Measurements from ENCODE around the gene CST3.

The CST3 gene

DNA sequence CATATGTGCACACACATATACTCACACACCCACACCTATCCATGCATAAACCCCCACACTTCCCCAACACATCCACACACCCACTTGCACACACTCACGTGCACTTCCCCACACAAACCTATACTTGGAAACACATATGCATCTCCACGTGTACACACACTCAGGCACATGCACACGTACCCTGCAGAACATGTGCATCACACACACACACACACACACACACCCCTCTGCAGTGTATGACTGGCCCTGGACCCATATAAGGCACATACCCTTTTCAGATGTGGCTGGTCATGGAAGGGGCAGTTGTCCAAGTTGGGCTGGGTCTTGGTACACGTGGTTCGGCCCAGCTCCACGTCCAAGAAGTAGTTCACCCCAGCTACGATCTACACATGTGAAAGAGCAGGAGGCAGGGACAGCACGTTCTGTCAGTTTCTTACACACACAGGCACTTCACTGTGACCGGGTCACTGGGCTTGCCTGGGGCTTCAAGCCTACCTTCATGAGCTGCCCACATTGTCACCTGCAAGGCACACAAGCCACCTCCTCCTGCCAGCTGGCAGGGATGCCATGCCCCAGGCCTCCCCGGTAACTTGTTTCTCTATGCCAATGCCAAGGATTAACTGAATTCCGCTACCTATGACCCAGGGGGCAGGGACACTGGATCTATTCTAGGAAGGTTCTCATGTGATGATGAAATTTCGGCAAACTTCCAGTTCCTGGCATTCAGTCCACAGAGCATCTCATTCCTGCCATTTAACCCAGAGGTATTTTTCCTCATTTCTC is 2.6 kb downstream of the CST3 start:
- CTCF ChIA-PET, result interaction anchor here (0.6 to 0.8 kb wide), 2 partner anchors 15 to 912 kb away, joined by 4 to 5 read pairs; no protein-coding TSS in a partner anchor
- TF ChIP-seq CTCF (conservative IDR thresholded peaks at IDR 0.05; ENCODE audit: low read depth), result no peak

DNA sequence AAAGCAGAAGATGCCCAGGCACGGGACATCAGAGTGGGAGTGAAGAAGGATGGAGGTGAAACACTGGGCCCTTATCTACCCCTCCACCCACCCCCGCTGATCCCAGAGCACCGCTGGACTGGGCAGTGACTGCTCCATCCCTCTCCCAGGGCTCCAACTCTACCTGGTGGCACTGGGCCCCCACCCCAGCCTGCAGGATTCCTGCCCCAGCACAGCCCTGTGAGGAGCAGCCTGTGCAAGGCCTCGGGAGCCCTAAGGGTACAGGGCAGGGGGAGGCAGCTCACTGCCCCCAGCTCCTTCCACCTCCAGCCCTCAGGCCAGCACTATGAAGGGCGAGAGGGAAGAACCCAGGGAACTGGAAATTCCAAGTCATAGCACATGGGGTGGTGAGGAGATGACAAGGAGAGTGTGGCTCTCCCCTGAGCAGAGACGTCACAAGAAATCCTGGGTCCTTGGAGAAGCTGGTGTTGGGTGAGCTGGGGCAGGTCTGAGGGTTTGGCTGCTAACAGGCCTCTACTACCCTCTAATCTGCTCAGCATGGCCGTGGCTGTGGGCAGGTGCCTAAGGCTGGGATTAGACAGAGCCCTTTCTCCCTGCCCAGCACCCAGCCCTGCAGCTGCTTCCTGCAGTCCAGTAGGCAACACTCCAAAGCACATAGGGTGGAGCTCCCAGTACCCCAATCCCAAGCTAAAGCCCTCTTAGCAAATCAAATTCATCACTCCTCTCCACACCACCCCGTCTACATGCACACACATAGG is 3.5 kb downstream of the CST3 start:
- CTCF ChIA-PET, result interaction anchor here (0.5 to 0.8 kb wide), 2 partner anchors 16 to 989 kb away, joined by 3 to 4 read pairs; no protein-coding TSS in a partner anchor
- peak overlapping the region; percentile 92 for H3K27ac ChIP-seq
- POLR2A ChIA-PET (ENCODE audit: low non-redundant PET), result interaction anchor here (0.7 kb wide), 1 partner anchor 26 kb away, joined by 7 read pairs; no protein-coding TSS in a partner anchor
- DNase-seq (ENCODE audit: low spot score), result no peak
- TF ChIP-seq CTCF (conservative IDR thresholded peaks at IDR 0.05; ENCODE audit: low read depth), result no peak

More for the DNA sequence above, 2.6 kb downstream of the CST3 start:
- POLR2A ChIA-PET (ENCODE audit: low non-redundant PET), result no interaction called here
- DNase-seq (ENCODE audit: low spot score), result peak; percentile 20
- H3K27ac ChIP-seq, result peak overlapping the region; percentile 92

- CTCF ChIA-PET, result no interaction called here
- no peak for DNase-seq (ENCODE audit: low spot score)
Observed at GRCh38 chr20:23632711-23633573, 4.8 kb downstream of the CST3 start.

GRCh38 chr20:23631981-23632710 is 5.6 kb downstream of the CST3 start:
- POLR2A ChIA-PET (ENCODE audit: low non-redundant PET), result no interaction called here

More at GRCh38 chr20:23632711-23633573, 4.8 kb downstream of the CST3 start:
- H3K27ac ChIP-seq, result peak overlapping the region; percentile 92
- no peak for TF ChIP-seq CTCF (conservative IDR thresholded peaks at IDR 0.05; ENCODE audit: low read depth)
- POLR2A ChIA-PET (ENCODE audit: low non-redundant PET), result no interaction called here

DNA sequence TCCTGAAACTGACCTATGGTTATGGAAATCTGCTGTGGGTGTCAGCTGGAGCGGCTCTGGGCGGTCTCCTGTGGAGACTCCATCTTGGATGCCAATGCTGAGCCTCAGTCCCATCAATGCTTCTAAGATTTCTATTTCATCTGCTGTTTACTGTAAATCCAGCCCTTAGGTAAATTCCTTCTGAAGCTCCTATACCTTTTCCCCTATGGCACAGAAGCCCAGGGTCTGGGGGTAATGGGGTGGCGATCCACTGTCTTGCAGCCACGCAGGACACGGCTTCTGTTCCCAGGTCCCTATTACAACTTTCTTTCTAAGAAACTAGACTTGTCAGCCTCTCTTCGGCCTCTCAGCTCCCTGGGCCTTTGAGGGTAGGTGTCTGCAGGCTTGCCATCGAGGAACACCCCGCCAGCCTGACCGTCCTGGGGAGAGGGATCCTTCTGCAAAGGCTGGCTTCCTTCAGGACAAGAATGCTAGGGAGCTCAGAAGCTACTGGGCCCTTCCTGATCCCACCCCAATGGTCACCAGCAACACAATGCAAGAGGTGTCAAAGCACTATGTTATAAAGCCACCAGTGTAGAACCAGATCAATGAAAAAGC is 6.4 kb downstream of the CST3 start:
- ChIA-PET CTCF (no interaction called here), POLR2A (ENCODE audit: low non-redundant PET) (no interaction called here)
- peak overlapping the region; percentile 92 for H3K27ac ChIP-seq
- no peak for DNase-seq (ENCODE audit: low spot score)
- no peak for TF ChIP-seq CTCF (conservative IDR thresholded peaks at IDR 0.05; ENCODE audit: low read depth)

More at GRCh38 chr20:23631981-23632710, 5.6 kb downstream of the CST3 start:
- CTCF ChIA-PET, result no interaction called here
- TF ChIP-seq CTCF (conservative IDR thresholded peaks at IDR 0.05; ENCODE audit: low read depth), result no peak
- no peak for DNase-seq (ENCODE audit: low spot score)
- peak overlapping the region; percentile 92 for H3K27ac ChIP-seq
